ENCODE data around the gene SDE2.
"Not testable (repeated sequence)": the region's sequence is repeated elsewhere in the genome, so short reads cannot be mapped to it uniquely, and the experiment has no call there.

Gene SDE2

DNA sequence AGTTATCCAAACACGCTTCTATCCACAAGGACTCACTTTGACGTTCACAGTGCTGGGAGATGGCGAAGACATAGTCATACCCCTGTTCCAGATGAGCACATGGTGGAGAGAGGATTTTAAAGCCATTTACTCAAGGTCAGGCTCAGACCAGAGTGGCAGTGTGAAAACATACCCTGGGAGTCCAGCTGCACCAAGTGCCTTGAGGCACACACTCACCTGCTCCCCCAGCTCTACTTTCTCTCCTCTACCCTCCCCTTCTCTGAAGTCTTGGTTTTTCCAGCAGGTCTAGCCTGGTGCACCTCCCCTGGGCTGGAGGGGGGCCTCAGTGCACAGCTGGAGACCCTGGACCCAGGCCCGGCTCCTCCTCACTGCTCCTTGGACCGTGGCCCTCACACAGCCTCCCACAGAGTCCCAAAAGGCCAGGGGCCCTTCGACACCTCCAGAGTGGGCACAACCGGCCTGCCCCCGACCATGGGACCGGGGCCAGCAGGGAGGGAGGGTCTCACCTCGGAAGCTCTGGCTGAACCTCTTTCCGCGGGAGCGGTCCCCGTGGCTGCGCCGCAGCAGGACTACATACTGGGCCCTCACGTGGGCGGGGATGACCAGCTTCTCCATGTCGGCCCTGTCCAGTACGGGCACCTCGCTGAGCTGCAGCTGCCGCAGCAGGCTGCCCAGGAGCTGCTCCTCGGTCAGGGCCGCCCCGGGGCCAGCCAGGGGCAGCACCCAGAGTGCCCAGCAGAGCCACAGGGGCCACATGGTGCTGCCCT is 58.6 kb downstream of the SDE2 start:
- no peak for DNase-seq

DNA sequence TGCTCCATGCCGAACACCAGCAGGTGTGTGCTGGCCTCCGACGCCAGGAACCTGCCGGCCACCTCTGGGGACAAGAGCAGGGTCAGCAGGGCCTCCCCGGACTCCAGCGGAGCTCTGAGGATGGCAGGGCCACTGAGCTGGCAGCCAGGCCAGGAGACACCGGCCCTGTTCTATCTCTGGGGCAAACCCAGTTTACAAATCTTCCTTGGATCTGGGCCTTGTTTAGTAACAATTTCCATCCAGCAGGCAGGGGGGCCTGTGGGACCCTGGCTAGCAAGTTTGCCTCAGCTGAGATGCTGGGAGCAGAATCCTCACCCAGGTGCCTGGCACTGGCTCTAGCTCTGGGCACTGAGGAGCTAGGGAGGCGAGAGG is 59.2 kb downstream of the SDE2 start:
- not testable (repeated sequence) for DNase-seq

DNA sequence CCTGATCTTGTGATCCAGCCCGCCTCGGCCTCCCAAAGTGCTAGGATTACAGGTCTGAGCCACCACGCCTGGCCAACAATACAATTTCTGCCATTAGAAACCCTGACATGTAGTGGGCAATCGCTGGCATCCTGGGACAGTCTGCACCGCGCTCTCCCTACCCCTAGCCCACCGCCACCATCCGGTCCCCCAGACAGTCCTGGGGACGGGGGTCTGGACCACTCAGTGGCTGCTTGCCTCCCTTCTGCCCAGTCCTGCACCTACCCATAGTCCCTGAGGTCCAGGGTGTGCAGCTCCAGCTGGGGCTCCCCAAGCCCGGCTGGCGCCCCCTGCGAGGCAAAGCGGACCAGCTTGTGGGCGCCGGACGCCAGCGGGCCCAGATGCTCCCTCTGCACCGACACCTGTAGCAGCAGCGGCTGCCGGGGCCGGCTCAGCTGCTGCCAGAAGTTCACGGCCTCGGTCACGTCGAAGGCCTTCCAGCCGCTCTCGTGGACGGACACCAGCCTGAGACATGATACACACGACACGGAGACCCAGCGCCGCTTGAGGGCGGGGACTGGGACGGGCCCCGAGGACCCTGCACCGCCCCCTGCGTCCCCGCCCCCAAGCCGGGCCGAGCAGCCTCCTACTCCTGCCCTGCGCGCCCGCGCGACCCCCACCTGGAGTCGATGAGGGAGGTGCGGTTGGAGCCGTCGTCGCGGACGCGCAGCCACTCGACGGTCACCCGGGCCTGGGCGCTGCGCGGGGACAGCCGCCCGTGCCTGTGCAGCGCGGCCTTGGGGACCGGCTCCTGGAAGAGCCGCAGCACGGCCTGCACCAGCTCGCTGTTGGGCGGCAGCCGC is 59.8 kb downstream of the SDE2 start:
- not testable (repeated sequence) for DNase-seq

GRCh38 chr1:225937048-225937968 is 61.8 kb downstream of the SDE2 start:
- DNase-seq, result no peak

- no peak for DNase-seq
Measured at GRCh38 chr1:225936523-225936922, 62.6 kb downstream of the SDE2 start.

GRCh38 chr1:225936086-225936485 is 63.1 kb downstream of the SDE2 start:
- not testable (repeated sequence) for DNase-seq

GRCh38 chr1:225934711-225935110 is 64.4 kb downstream of the SDE2 start:
- no peak for DNase-seq

DNA sequence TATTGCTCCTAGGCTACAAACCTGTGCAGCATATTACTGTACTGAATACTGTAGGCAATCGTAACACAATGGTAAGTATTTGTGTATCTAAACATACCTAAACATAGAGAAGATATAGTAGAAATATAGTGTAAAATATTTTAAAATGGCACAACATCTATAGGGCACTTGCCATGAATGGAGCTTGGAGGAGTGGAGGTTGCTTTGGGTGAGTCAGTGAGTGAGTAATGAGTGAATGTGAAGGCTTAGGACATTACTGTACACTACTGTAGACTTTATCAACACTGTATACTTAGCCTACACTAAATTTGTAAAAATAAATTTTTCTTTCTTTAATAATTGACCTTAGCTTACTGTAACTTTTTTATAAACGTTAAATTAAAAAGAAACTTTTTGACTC is 66.1 kb downstream of the SDE2 start:
- no peak for DNase-seq

All from NCI-H526 (cell line).